ENCODE measurements around the gene HERC3. TPM values are rescaled to one million over a fixed set of nuclear protein-coding genes. Genes with fewer than 3 reads are reported as not detected.

The HERC3 gene
- total and polyA plus RNA-seq, 2 donors (not counting 3 experiments of a cell fraction or from before 2014, with no cell fraction given), result 6.3 to 21.2 TPM

- dilution Hi-C loops (cut with MboI; ENCODE audit: extremely low pct_ligation_motif_present, low sequenced_read_pairs) (no loop called here), intact Hi-C loops (cut with micrococcal nuclease) (no loop called here)
- Histone ChIP-seq H3K4me3 (replicated peaks in 1 of 3; ENCODE audit: insufficient read depth in 1 of 3, low read depth in 1 of 3, low read length in 3 of 3) (no peak overlapping the region), H3K9me1 (replicated peaks; ENCODE audit: control insufficient read depth, extremely low read depth, insufficient read depth, low read length) (no peaks in the 10 kb centered on the region), H3K9me3 (replicated peaks; ENCODE audit: control insufficient read depth, insufficient read depth, low read length) (no peaks in the 10 kb centered on the region), H3K79me2 (ENCODE audit: control insufficient read depth, insufficient read depth, low read length) (no peaks in the 10 kb centered on the region), H3K4me2 (ENCODE audit: insufficient read depth, low read length) (no peak overlapping the region), H3K36me3 (ENCODE audit: control insufficient read depth in 2 of 2, extremely low read depth in 1 of 2, insufficient read depth in 2 of 2, low read length in 2 of 2) (no peaks in the 10 kb centered on the region), H3K27me3 (ENCODE audit: control insufficient read depth in 2 of 2, insufficient read depth in 2 of 2, low read length in 2 of 2) (no peaks in the 10 kb centered on the region), H3K4me1 (ENCODE audit: control insufficient read depth, extremely low read depth, insufficient read depth, low read length) (no peaks in the 10 kb centered on the region), H2AFZ (ENCODE audit: low read depth, low read length) (no peak overlapping the region), H3K27ac (ENCODE audit: insufficient read depth, low read depth, low read length) (no peak overlapping the region), H4K20me1 (replicated peaks; ENCODE audit: control insufficient read depth, extremely low read depth, insufficient read depth, low read length) (no peaks in the 10 kb centered on the region), H3K9ac (replicated peaks; ENCODE audit: extremely low read depth, insufficient read depth, low read length) (no peak overlapping the region)
- BruUV-seq (replicated peaks), result no TSS peak
- FAIRE-seq (no peak), DNase-seq (ENCODE audit: low read depth, low spot score) (no peak)
- TF ChIP-seq, protein P1, sequence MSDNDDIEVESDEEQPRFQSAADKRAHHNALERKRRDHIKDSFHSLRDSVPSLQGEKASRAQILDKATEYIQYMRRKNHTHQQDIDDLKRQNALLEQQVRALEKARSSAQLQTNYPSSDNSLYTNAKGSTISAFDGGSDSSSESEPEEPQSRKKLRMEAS (IDR thresholded peaks at IDR 0.05; ENCODE audit: insufficient read depth, insufficient read length), result no peak
- ChIA-PET CTCF (interaction anchor here (1.9 kb wide), 1 partner anchor 81 kb away, joined by 5 read pairs; no protein-coding TSS in a partner anchor), POLR2A (no interaction called here)
These were observed 27.7 kb downstream of the HERC3 start for GRCh38 chr4:88619971-88620370.

- H3K79me2 ChIP-seq (ENCODE audit: control insufficient read depth, insufficient read depth, low read length), result no peaks in the 10 kb centered on the region
- H3K27me3 ChIP-seq (ENCODE audit: control insufficient read depth in 2 of 2, insufficient read depth in 2 of 2, low read length in 2 of 2), result no peaks in the 10 kb centered on the region
- H3K4me3 ChIP-seq (replicated peaks in 1 of 3; ENCODE audit: insufficient read depth in 1 of 3, low read depth in 1 of 3, low read length in 3 of 3), result no peak overlapping the region
- no peaks in the 10 kb centered on the region for H3K4me1 ChIP-seq (ENCODE audit: control insufficient read depth, extremely low read depth, insufficient read depth, low read length)
- H3K4me2 ChIP-seq (ENCODE audit: insufficient read depth, low read length), result no peak overlapping the region
- intact Hi-C loops (cut with micrococcal nuclease) (no loop called here), dilution Hi-C loops (cut with MboI; ENCODE audit: extremely low pct_ligation_motif_present, low sequenced_read_pairs) (no loop called here)
- no peaks in the 10 kb centered on the region for H3K36me3 ChIP-seq (ENCODE audit: control insufficient read depth in 2 of 2, extremely low read depth in 1 of 2, insufficient read depth in 2 of 2, low read length in 2 of 2)
- DNase-seq (ENCODE audit: low read depth, low spot score) (no peak), FAIRE-seq (no peak)
- no peak overlapping the region for H3K9ac ChIP-seq (replicated peaks; ENCODE audit: extremely low read depth, insufficient read depth, low read length)
- CTCF ChIA-PET, result no interaction called here
- TF ChIP-seq POLR2A (IDR thresholded peaks at IDR 0.05; ENCODE audit: low read depth, low read length), result no peak
- no peak for TF ChIP-seq FOS (IDR thresholded peaks at IDR 0.05; ENCODE audit: borderline replicate concordance, insufficient read depth, low read length)
- no peak for TF ChIP-seq CTCF (IDR thresholded peaks at IDR 0.05; ENCODE audit: extremely low read depth in 1 of 2, insufficient read depth in 1 of 2, low read depth in 1 of 2, low read length in 2 of 2)
- no peak for TF ChIP-seq JUN (IDR thresholded peaks at IDR 0.05; ENCODE audit: borderline replicate concordance, insufficient read depth, insufficient read length, low read depth)
- H4K20me1 ChIP-seq (replicated peaks; ENCODE audit: control insufficient read depth, extremely low read depth, insufficient read depth, low read length), result no peaks in the 10 kb centered on the region
- no peaks in the 10 kb centered on the region for H3K9me1 ChIP-seq (replicated peaks; ENCODE audit: control insufficient read depth, extremely low read depth, insufficient read depth, low read length)
- H2AFZ ChIP-seq (ENCODE audit: low read depth, low read length), result no peak overlapping the region
- POLR2A ChIA-PET, result no interaction called here
- no peaks in the 10 kb centered on the region for H3K9me3 ChIP-seq (replicated peaks; ENCODE audit: control insufficient read depth, insufficient read depth, low read length)
- no peak overlapping the region for H3K27ac ChIP-seq (ENCODE audit: insufficient read depth, low read depth, low read length)
- BruUV-seq (replicated peaks), result no TSS peak
These were observed 29.6 kb downstream of the HERC3 start for GRCh38 chr4:88621763-88622327.

All from endothelial cell of umbilical vein (primary cell).